Activated T-cell treated with anti-CD3 and anti-CD28 coated beads, Interleukin-2, amount 50 U/mL, for 1 hour (primary cell): Measurements from ENCODE around the gene CCL5.
"Not testable (repeated sequence)": the region's sequence is repeated elsewhere in the genome, so short reads cannot be mapped to it uniquely, and the experiment has no call there.

Experiments used
- DNase-seq: peaks from one replicate; pipeline ENCODE4 v3.0.0-alpha.2; 2020

CCL5 gene

DNA sequence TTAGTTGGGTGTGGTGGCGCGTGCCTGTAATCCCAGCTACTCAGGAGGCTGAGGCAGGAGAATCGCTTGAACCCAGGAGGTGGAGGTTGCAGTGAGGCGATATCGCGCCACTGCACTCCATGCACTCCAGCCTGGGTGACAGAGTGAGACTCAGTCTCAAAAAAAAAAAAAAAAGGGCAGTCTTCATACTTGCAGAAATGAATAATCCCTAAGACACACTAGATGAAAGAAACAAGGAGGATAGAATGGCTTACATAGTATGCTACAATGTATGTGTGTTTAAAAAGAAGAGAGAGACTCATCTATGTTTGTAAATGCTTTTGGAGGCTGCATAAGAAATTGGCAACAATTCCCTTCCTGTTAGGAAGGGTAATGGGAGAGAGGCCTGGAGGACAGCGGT lies 17.6 kb upstream of the CCL5 start:
- DNase-seq: not testable (repeated sequence)

DNA sequence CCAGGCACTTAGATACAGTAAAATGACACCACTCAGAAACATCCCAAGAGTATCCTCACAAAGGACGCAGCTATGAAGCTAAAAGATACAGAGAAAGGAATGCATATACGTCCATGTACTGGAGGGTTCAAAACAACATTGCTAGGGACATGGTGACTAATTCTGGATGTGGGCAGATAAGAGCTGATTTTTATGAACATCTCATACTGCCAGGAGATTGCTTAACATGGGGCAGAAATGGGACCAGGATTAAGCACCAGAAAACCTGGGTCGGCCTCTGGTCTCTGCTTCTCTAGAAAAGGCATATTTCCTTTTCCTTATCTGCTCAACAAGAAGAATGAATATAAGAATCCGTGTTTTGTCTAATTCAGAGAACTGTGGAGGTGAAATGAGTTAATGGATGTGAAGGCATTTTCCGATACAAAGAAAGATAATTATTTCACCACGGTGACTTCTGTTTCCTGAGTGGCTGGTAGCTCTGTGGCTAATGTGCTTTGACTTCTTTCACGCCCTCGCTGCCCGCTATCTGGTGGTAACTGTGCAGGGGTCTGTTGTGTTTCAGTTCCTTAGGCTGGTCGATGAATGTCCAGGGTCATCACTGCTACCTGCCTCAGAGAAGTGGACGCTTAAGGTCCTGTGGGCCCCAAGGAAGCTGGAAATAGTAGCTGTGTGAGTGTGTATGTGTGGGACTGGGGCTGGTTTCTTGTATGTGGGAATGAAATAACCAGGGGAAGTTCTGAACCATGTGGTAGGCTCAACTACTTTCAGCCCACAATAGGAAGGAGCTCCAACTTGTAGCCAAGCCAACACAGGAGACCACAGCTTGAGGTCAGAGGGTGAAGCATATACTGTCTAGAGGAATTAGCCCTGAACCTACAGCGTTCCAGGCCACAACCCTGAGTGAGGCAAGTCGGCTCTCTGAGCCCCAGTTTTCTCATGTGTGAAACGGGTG lies 15.8 kb upstream of the CCL5 start:
- no peak for DNase-seq

GRCh38 chr17:35894206-35894605 lies 14.0 kb upstream of the CCL5 start:
- no peak for DNase-seq

GRCh38 chr17:35893751-35894150 lies 13.6 kb upstream of the CCL5 start:
- DNase-seq: no peak

DNA sequence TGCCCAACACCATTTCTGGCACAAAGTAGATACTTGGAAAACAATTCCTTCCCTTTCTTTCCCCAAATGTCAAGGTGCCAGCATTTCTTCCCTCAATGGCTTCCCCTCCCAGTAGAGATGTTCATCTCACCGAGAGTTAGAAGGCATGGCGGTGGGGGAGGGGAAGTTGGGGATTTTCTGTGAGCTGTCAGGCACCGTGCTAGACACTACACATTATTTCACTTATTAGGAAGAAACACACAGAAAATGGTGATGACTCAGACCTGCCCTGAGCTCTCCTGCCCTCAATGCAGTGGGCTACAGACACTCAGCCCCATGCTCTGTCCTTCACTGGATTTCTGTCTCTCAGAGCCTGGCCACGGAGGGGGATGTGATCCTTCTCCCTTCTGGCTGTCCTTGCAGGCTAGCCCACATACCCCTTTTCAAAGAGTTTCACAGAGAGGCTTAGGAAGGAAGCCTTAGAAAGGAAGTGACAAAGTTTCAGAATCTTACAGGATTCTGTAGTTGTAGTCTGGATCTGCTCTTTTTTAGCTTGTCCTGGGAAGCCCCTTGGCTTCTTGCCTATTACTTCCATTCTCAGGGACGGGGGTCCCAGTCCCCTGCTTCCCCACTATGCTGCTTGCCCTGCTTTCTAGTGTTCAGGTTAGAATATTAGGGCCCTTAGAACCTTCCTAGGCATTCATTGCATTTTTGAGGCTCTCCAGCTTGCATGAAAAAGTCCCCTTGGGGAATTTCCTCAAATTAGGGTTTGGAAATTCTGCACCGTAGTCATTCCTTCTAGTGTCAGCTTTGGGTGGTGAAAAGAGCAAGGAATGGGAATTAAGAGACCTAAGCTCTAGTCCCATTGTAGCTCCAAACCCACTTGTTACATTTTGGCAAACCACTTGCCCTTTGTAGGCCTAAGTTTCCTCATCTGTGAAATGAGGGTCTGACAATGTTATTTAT lies 12.2 kb upstream of the CCL5 start:
- DNase-seq: peak; percentile 39

DNA sequence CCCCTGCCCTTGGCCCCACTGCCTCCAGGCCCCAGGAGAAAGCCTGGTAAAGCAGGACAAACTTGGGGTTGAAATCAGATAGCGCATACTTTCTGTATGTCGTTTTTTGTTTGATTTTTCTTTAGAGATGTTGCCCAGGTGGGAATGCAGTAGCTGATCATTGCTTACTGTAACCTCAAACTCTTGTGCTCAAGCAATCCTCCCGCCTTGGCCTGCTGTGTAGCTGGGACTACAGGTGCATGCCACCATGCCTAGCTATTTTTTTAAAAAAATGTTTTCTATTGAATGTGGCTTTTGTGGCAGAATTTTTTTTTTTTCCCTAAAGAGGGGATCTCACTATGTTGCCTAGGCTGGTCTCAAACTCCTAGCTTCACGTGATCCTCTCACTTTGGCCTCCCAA lies 11.1 kb upstream of the CCL5 start:
- no peak for DNase-seq

- DNase-seq: peak; percentile 43
Measured at GRCh38 chr17:35890774-35891155, 10.6 kb upstream of the CCL5 start.

GRCh38 chr17:35889818-35890773 lies 9.9 kb upstream of the CCL5 start:
- DNase-seq: no peak

DNA sequence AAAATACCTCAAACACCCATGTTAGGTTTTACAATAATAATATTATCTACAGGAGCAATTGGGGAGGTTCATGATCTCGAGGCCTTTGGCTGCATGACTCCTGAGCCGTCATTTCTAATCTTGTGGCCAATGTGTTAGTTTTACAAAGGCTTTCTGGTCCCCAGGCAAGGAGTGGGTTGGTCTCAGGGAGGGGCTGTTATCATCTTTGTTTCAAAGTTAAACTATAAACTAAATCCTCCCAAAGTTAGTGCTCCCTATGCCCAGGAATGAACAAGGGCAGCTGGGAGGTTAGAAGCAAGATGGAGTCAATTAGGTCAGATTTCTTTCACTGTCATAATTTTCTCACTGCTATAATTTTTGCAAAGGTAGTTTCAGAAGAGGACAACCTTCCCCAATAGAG lies 9.1 kb upstream of the CCL5 start:
- no peak for DNase-seq

GRCh38 chr17:35878361-35878760 lies 1.8 kb downstream of the CCL5 start:
- DNase-seq: no peak

GRCh38 chr17:35877345-35878029 lies 2.7 kb downstream of the CCL5 start:
- no peak for DNase-seq

DNA sequence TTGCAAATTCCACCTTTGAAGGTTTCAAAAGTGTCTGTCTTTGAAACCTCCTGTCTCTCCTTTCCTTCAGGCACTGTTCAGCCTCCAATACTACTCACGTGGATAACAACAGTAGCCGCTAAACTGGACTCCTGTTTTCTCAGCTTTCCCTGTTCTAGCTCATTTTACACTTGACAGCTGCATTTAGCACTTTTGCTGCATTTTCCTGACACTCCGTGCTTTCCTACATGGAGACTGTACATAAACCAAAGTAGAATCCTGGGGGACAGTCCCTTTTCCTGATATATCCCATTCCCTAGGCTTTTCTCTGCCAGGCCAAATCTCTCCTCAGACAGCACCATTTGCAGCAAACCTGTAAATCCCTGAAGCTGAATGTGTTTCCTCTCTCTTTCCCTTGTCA lies 3.6 kb downstream of the CCL5 start:
- no peak for DNase-seq

- DNase-seq: no peak
Measured at GRCh38 chr17:35875800-35876139, 4.4 kb downstream of the CCL5 start.

DNA sequence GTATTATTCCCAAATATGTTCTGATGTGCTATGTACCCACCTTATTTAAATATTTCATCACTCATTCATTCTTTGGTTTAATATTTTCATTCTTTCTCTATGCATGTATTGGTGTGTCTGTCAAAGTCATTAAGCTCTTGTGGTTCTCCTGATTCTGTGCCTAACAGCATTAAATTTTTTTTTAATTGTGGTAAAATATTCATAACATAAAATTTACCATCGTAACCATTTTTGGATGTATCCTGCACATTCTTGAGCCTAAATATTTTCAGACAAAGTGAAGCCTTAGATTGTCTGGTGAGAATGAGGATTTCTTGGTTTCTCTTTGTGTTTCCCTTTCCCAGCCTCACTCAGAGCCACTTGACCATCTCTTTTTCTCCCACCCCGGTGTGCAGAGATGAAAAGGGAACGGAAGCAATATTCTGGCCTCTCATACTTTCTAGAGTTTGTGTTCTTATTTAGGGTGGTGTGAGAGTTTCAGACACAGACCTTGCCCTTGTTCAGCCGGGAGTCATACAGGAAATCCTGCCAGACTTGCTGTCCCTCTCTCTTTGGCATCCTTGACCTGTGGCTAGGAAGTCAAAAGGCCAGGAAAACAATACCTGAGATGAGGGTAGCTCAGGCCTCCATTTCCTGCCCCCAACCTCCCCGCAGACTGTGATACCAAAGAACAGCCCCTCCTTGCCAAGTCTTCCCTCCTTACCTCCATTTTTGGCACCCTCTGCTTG lies 4.9 kb downstream of the CCL5 start:
- DNase-seq: no peak

GRCh38 chr17:35872196-35872980 lies 7.8 kb downstream of the CCL5 start:
- DNase-seq: no peak

DNA sequence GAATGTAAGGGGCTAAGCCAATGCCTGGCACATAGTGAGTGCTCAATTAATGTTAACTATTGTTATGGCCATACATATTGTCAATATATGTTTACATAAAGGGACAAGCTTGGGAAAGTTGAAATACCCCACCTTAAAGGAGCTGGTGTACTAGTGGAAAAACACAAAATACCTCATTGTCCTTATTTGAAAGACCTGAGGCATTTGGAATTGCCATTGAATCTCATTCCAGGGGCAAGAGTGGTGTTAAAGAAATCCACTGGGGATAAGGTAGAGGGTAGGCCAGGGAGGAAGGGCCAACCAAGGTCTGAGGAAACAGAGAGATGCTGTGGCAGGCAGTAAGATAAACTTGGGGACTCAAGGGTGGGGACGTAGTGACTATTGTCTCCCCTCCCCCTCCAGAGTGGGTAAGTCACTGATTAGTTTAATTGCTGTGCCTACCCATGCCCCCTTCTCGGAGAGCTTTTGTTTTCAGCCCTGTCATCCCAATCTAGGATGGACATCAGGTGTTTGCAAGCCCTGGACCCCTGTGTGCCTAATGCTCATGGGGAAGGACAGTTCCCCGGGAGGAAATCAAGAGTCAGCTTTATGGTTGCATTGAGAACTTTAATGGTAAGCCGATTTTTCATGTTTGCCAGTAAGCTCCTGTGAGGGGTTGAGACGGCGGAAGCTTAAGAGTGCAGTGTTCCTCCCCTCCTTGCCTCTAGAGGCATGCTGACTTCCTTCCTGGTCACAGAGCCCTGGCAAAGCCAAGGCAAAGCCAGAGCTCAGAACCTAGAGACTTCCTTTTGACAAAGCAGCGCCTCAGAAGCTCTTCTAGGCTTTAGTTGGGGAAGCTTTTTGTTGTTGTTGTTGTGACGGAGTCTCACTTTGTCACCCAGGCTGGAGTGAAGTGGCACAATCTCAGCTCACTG lies 9.0 kb downstream of the CCL5 start:
- DNase-seq: no peak

DNA sequence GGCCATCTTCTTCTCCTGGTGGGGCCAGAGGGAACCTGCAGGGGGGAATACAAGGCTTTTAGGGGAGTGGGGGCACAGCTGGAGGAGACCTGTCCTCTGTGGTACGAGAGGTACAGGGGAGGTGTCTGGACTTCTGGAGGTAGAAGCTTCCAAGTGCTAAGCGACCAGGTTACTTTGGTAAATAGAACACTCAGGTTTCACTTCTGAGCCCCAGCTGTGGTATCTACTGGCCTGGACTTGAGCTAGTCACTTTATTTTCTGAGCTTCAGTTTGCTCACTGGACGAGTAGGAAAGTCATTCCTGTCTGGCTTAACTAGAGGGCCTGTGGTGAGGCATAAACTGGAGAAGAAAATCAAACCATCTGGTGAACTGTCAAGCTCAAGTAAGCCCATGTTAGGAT lies 11.4 kb downstream of the CCL5 start, which contains the start of gene HEATR9:
TSS of gene HEATR9 (minus strand) at position 155 of the 400 bp plus-strand sequence. CDS start at position 6, 149 bp downstream.
- DNase-seq: no peak

DNA sequence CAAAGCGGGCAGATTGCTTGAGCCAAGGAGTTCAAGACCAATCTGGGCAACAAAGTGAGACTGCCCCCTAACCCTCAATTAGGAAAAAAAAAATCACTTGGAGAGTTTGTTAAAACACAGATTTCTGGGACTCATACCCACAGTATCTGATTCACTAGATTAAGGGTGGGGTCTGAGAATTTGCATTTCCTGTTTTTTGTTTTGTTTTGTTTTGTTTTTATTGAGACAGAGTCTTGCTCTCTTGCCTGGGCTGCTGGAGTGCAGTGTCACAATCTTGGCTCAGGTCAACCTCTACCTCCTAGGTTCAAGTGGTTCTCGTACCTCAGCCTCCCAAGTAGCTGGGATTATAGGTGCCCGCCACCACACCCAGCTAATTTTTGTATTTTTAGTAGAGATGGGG lies 12.6 kb downstream of the CCL5 start:
- no peak for DNase-seq

DNA sequence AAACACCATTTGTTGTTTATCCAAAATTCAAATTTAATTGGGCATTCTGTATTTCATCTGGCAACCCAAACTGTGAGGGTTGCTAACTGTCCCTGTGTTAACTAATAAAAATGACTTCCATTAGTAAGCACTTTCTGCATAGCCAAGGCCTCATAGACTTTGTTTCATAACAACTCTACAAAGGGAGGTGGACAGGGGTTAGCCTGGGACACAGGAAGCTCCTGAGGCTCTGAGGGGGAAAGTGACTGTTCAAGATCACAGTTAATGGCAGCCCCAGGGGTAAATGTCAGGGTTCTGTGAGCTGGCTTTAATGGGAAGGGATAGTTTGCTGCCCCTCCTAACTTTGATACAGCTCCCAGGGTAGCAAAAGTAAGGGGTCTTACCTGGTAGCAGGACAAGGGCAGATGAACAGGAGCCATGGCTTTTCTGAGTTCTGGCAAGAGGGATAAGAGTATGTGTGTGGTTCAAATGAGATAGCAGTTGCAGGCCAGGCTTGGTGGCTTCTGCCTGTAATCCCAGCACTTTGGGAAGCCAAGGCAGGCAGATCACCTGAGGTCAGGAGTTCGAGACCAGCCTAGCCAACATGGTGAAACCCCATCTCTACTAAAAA lies 13.7 kb downstream of the CCL5 start:
- DNase-seq: no peak
